HUES48 (cell line): ENCODE data around the gene KTI12.
"Not testable (repeated sequence)": the region's sequence is repeated elsewhere in the genome, so short reads cannot be mapped to it uniquely, and the experiment has no call there.

Experiments used
- H3K27ac ChIP-seq: one replicate; pipeline ENCODE4 v1.7.0; 2013; ENCODE audit warnings: low read depth, low read length, inconsistent platforms
- H3K27me3 ChIP-seq: 2 replicates; pipeline ENCODE4 v1.6.1; 2013; ENCODE audit warnings: mild to moderate bottlenecking, low read length; ENCODE audit not compliant: control insufficient read depth, insufficient read depth
- H3K36me3 ChIP-seq: 2 replicates; pipeline ENCODE4 v1.6.1; 2013; ENCODE audit warnings: low read length; ENCODE audit not compliant: control insufficient read depth, insufficient read depth
- H3K4me1 ChIP-seq: 2 replicates; pipeline ENCODE4 v1.6.1; 2013; ENCODE audit warnings: mild to moderate bottlenecking, low read length; ENCODE audit not compliant: control insufficient read depth, insufficient read depth
- H3K4me3 ChIP-seq: 2 replicates; pipeline ENCODE4 v1.5.1; 2013; ENCODE audit warnings: mild to moderate bottlenecking, low read depth, low read length
- H3K9ac ChIP-seq: 2 replicates; pipeline ENCODE4 v1.6.1; 2013; ENCODE audit warnings: mild to moderate bottlenecking, low read depth, low read length, moderate library complexity
- H3K9me3 ChIP-seq: 2 replicates; pipeline ENCODE4 v1.6.1; 2013; ENCODE audit warnings: low read length; ENCODE audit not compliant: control insufficient read depth, insufficient read depth

The KTI12 gene, protein sequence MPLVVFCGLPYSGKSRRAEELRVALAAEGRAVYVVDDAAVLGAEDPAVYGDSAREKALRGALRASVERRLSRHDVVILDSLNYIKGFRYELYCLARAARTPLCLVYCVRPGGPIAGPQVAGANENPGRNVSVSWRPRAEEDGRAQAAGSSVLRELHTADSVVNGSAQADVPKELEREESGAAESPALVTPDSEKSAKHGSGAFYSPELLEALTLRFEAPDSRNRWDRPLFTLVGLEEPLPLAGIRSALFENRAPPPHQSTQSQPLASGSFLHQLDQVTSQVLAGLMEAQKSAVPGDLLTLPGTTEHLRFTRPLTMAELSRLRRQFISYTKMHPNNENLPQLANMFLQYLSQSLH

DNA sequence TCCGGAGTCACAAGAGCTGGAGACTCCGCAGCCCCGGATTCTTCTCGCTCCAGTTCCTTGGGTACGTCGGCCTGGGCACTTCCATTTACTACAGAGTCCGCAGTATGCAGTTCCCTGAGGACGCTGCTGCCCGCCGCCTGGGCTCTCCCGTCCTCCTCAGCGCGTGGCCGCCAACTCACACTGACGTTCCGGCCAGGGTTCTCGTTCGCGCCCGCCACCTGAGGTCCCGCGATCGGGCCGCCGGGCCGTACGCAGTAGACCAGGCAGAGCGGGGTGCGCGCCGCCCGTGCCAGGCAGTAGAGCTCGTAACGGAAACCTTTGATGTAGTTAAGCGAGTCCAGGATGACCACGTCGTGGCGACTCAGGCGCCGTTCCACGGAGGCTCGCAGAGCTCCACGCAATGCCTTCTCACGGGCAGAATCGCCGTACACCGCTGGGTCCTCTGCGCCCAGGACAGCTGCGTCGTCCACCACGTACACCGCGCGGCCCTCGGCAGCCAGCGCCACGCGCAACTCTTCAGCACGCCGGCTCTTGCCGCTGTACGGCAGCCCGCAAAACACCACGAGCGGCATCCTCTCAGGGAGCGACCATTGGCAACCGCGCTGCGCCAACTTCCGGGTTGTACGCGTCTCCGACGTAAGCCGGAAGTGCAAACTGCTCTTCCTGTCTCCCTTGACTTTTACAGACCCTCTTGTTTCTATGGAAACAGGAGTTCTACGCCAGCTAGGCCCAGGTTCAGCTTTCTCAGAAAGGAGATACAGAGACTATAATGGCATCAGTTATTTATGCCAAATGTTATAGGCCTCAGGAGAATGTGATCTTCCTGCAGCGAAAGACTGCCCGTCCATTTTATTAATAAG lies at the start of gene KTI12:
TSS of gene KTI12 (minus strand) at position 621 of the 860 bp plus-strand sequence. CDS start at position 572, 49 bp downstream.
- Histone ChIP-seq H3K4me3 (peak within 1 kb of the TSS; percentile 99), H3K36me3 (peaks cover 39% of the 10 kb centered on the region), H3K27ac (peak within 1 kb of the TSS; percentile 77), H3K4me1 (peaks cover 16% of the 10 kb centered on the region), H3K9ac (peak within 1 kb of the TSS; percentile 94), H3K27me3 (no peaks in the 10 kb centered on the region), H3K9me3 (no peaks in the 10 kb centered on the region)

DNA sequence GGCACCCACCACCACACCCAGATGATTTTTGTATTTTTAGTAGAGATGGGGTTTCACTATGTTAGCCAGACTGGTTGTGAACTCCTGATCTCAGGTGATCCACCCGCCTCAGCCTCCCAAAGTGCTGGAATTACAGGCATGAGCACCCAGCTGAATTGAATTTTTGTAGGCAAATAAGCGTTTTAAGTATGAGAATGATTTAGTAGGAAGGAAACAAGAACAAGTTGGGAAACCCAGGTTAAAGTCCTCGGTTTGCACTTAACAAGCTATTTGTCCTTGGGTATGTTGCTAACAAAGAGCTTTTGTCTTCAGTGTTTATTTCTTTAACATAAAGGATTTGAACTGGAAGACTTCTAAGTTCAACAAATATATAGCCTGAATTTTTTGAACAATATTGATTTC lies 46.4 kb upstream of the KTI12 start:
- peaks cover 59% of the 10 kb centered on the region for H3K36me3 ChIP-seq
- H3K9ac ChIP-seq, result no peak overlapping the region

DNA sequence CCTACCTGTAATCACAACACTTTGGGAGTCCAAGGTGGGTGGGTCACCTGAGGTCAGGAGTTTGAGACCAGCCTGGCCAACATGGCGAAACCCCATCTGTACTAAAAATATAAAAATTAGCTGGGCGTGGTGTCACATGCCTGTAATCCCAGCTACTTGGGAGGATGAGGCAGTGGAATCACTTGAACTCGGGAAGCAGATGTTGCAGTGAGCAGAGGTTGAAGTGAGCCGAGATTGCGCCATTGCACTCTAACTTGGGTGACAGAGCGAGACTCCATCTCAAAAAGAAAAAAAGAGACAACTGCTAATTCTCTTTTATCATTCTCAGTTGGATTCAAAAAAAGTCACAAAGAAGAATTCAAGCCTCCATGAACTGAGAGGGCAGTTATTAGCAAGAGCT lies 43.7 kb upstream of the KTI12 start:
- not testable (repeated sequence) for H3K27ac ChIP-seq, H3K9me3 ChIP-seq, H3K4me1 ChIP-seq, H3K9ac ChIP-seq, H3K27me3 ChIP-seq, H3K4me3 ChIP-seq
- peaks cover 48% of the 10 kb centered on the region for H3K36me3 ChIP-seq

More for the DNA sequence above, 46.4 kb upstream of the KTI12 start:
- Histone ChIP-seq H3K4me1 (no peaks in the 10 kb centered on the region), H3K9me3 (no peaks in the 10 kb centered on the region), H3K27me3 (no peaks in the 10 kb centered on the region), H3K27ac (no peak overlapping the region), H3K4me3 (no peak overlapping the region)

DNA sequence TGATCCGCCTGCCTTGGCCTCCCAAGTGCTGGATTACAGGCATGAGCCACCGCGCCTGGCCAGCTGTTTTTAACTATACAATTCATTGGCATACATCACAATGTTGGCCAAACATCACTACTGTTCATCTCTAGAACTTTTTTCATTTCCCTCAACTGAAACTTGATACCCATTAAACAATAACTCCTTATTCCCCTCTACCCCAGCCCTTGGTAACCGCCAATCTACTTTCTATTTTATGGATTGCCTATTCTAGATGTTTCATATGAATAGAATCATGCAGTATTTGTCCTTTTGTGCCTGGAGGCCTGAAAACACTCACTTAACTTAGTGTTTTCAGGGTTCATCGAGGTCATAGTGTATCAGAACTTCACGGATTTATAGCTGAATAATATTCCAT lies 38.7 kb upstream of the KTI12 start:
- Histone ChIP-seq H3K4me1 (no peaks in the 10 kb centered on the region), H3K27ac (no peak overlapping the region), H3K27me3 (no peaks in the 10 kb centered on the region), H3K36me3 (peaks cover 58% of the 10 kb centered on the region), H3K9ac (no peak overlapping the region), H3K9me3 (no peaks in the 10 kb centered on the region), H3K4me3 (no peak overlapping the region)

DNA sequence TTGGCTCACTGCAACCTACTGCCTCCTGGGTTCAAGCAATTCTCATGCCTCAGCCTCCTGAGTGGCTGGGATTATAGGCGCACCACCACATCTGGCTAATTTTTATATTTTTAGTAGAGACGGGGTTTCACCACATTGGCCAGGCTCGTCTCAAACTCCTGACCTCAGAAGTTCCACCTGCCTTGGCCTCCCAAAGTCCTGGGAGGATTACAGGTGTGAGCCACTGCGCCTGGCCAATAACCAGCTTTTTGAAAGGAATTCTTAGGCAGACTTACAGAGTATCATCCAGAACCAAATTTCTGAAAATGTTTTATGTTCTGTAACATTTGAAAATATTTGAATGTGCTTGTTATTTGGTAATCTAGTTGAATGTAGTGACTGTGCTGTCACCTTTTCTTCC lies 37.1 kb upstream of the KTI12 start:
- Histone ChIP-seq H3K27ac (no peak overlapping the region), H3K9ac (no peak overlapping the region; the same call in 1 of the 2 replicates), H3K27me3 (no peaks in the 10 kb centered on the region), H3K4me3 (no peak overlapping the region), H3K36me3 (peaks cover 66% of the 10 kb centered on the region), H3K9me3 (no peaks in the 10 kb centered on the region), H3K4me1 (no peaks in the 10 kb centered on the region)

DNA sequence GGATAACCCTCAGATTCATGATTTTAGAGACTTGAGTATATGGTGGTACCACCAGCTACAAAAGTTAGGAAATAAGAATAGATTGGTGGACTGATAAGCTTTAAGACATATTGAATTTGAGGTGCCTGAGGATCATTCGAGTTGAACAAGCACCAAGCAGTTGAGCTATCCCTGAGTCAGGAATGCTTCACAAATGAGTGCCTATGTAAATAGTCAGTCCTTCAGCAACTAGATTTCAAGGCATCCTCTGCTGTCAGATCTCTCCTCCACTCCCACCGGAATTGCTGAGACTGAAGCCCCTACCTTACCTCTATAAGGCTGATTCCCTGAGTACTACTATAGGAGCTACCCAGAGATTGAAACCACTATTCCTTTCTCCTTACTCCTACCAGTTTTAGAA lies 29.6 kb upstream of the KTI12 start:
- Histone ChIP-seq H3K4me1 (no peaks in the 10 kb centered on the region; the same call in 1 of the 2 replicates), H3K27me3 (no peaks in the 10 kb centered on the region), H3K4me3 (no peak overlapping the region), H3K9ac (no peak overlapping the region), H3K27ac (no peak overlapping the region), H3K9me3 (no peaks in the 10 kb centered on the region), H3K36me3 (peaks cover 90% of the 10 kb centered on the region)

DNA sequence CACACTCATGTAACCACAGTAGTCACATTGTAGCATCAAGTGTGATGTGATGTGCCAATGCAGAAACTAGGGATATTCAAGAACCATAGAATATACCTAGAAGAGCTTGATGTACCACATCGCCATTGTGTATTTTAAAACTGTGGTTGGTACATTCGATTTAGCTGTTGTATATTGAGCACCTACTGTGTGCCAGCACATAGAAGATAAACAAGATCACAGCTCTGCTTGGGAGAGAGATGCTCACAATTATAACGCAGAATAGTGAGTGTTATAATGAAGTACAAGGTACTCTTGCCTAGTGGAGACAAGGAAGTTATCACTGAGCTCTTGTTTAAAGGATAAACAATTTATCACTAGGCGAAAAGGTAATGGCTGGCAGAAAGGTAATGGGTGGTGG lies 27.2 kb upstream of the KTI12 start:
- Histone ChIP-seq H3K36me3 (peaks cover 73% of the 10 kb centered on the region), H3K9ac (no peak overlapping the region)

DNA sequence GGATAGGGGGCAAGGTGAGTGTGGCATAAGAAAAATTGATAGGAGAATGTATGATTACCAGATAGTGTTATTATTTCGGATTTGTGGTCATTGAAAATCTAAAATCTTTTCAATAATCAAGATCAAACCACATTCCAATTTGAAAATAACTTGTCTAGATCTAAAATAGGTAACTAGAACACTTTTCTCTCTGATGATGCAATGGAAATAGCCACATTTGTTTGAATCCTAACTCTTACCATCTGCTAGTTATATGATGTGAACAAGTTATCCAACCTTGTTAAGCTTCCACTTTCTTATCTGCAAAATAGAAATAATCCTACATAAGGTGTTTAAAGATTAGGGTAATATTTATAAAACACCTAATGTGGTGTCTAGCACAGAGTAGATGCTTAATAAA lies 26.3 kb upstream of the KTI12 start:
- Histone ChIP-seq H3K36me3 (peaks cover 63% of the 10 kb centered on the region), H3K27ac (no peak overlapping the region), H3K9ac (no peak overlapping the region), H3K4me1 (peaks cover 8% of the 10 kb centered on the region), H3K4me3 (no peak overlapping the region), H3K27me3 (no peaks in the 10 kb centered on the region), H3K9me3 (no peaks in the 10 kb centered on the region)

More for the DNA sequence above, 27.2 kb upstream of the KTI12 start:
- no peaks in the 10 kb centered on the region for H3K9me3 ChIP-seq
- H3K4me1 ChIP-seq, result peaks cover 8% of the 10 kb centered on the region
- no peak overlapping the region for H3K4me3 ChIP-seq
- no peaks in the 10 kb centered on the region for H3K27me3 ChIP-seq
- H3K27ac ChIP-seq, result no peak overlapping the region

DNA sequence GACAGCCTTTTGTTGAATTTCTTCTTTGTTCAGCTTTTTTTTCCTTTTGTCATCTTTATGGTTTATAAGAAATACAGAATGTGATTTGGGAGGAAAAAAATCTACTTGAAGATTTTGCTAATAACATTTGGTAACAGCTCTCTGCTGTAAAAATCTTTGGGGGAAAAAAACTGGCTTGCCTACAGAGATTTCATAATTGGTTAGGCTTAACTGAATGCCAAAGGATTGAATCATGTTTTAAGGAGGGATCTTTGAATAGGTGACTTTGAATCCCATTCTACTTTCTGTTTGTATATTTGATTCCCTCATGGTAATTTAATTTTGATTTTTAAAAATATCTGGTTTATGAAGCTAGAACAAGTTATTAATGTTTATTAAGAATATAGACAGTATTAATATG lies 25.7 kb upstream of the KTI12 start:
- Histone ChIP-seq H3K27ac (no peak overlapping the region), H3K4me3 (no peak overlapping the region), H3K27me3 (no peaks in the 10 kb centered on the region), H3K9me3 (no peaks in the 10 kb centered on the region), H3K36me3 (peaks cover 58% of the 10 kb centered on the region), H3K4me1 (peaks cover 8% of the 10 kb centered on the region), H3K9ac (no peak overlapping the region)

DNA sequence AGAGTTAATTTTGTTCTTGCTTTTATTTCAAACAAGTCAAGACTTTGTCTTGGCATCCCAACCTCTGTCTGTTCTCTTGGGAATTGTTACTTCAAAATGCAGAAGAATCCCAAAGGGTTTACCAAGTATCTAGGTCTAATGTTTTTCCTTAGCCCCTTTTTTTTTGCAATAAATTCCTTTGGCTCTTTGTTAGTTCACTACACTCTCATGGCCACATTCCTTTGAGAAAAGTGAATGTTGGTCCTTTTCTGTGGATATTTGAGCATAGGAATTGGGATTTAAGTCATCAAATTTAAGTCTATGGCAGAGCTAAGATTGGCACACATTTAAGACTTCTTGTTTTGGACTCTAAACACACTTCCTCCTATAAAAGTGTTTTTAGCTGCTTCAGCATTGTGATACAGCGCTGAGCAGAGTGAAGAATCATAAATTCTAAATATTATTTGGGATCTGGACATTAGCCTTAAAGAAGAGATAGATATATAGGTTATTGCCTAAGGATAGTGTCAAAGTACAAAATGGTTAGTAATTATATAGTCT lies 24.3 kb upstream of the KTI12 start:
- Histone ChIP-seq H3K27ac (peak overlapping the region; percentile 26), H3K4me3 (peak overlapping the region; percentile 98), H3K4me1 (peaks cover 15% of the 10 kb centered on the region), H3K36me3 (peaks cover 44% of the 10 kb centered on the region), H3K9ac (peak overlapping the region; percentile 91; the same call in 1 of the 2 replicates), H3K9me3 (no peaks in the 10 kb centered on the region), H3K27me3 (no peaks in the 10 kb centered on the region)

DNA sequence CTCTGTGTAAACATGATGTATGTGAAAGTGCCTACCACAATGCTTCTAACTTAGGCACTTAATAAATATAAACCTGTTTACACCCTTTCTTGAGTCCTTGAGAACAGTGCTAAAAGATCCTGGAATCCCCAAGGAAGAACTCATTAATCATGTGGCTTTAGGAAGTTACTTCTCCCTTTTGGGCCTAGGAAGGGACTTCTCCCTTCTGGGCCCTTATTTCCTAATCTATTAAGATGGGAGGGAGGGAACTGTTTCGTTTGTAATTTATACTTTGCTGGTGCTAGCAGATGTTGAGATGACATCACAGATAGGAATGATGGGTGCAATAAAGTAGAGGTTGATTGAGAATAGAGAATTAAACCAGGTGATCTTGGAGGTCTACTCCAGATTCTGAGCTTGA lies 23.6 kb upstream of the KTI12 start:
- Histone ChIP-seq H3K4me3 (peak overlapping the region; percentile 98), H3K9me3 (no peaks in the 10 kb centered on the region), H3K27me3 (no peaks in the 10 kb centered on the region), H3K27ac (peak overlapping the region; percentile 99), H3K4me1 (peaks cover 15% of the 10 kb centered on the region), H3K9ac (peak overlapping the region; percentile 91), H3K36me3 (peaks cover 43% of the 10 kb centered on the region)
